HT-29 (cell line): Measurements from ENCODE around the gene TBP. TPM values are rescaled to one million over a fixed set of nuclear protein-coding genes. Genes with fewer than 3 reads are reported as not detected.
"Not testable (repeated sequence)": the region's sequence is repeated elsewhere in the genome, so short reads cannot be mapped to it uniquely, and the experiment has no call there.

Experiments used
- DNase-seq: peaks from one replicate; pipeline ENCODE4 v3.0.0-alpha.2; 2015; ENCODE audit warnings: low spot score
- total RNA-seq: library from RNA; depleted of rRNA; stranded (reverse); fragments of >200 nt; shearing (Covaris generic); gene quantifications from 2 replicates; pipeline ENCODE4 v1.2.3, GENCODE V29; 2014; rRNA removed

Gene TBP
- total RNA-seq, 1 experiment from 2014 or later = 19.6 TPM

GRCh38 chr6:170605574-170606259 is 51.5 kb downstream of the TBP start:
- DNase-seq = no peak

GRCh38 chr6:170609225-170609624 is 55.1 kb downstream of the TBP start:
- not testable (repeated sequence) for DNase-seq

GRCh38 chr6:170612256-170612804 is 58.2 kb downstream of the TBP start:
- not testable (repeated sequence) for DNase-seq

GRCh38 chr6:170616020-170616554 is 61.9 kb downstream of the TBP start:
- not testable (repeated sequence) for DNase-seq

Other genes with a start within 250 kb of the TBP start
- gene FAM120B, start 247.6 kb upstream of the TBP start, total RNA-seq = 6.9 and 7.4 TPM in 2 replicates
- gene PSMB1, start 1.1 kb upstream of the TBP start, total RNA-seq = 358 and 431 TPM in 2 replicates
- gene PDCD2, start 30.3 kb downstream of the TBP start, total RNA-seq = 117 and 128 TPM in 2 replicates